Measurements from ENCODE around the gene HLA-DMB. TPM values are rescaled to one million over a fixed set of nuclear protein-coding genes. Genes with fewer than 3 reads are reported as not detected.

Gene HLA-DMB
- total and polyA plus RNA-seq, 12 donors: 9.1 to 118 (median 70.5) TPM

DNA sequence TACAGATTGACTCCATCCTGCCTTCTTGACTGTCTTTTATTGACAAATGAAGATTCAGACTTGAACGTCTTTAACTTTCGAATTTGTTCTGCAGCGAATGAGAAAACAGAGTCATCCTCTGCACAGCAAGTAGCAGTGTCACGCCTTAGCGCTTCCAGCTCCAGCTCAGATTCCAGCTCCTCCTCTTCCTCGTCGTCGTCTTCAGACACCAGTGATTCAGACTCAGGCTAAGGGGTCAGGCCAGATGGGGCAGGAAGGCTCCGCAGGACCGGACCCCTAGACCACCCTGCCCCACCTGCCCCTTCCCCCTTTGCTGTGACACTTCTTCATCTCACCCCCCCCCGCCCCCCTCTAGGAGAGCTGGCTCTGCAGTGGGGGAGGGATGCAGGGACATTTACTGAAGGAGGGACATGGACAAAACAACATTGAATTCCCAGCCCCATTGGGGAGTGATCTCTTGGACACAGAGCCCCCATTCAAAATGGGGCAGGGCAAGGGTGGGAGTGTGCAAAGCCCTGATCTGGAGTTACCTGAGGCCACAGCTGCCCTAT, 39.7 kb upstream of the HLA-DMB start:
- WGBS, 4 donors: 53 to 82% (median 57%) methylated on average over 5 to 11 of the region's 11 CpGs

GRCh38 chr6:32979720-32980487, 39.1 kb upstream of the HLA-DMB start:
- H3K27ac ChIP-seq: no peak overlapping the region
- no peaks in the 10 kb centered on the region for H3K9me3 ChIP-seq (replicated peaks in 1 of 3)
- WGBS, 4 donors: 83 to 88% (median 86%) methylated on average over 12 of the region's 12 CpGs
- H3K36me3 ChIP-seq (replicated peaks in 1 of 2): peaks cover 3 to 79% of the 10 kb centered on the region in 2 donors
- peaks cover 24 to 49% of the 10 kb centered on the region in 2 donors for H3K4me1 ChIP-seq (replicated peaks in 1 of 2)
- intact Hi-C loops (cut with DNase I): loop anchor here (5.0 kb wide), 2 partner anchors 48 to 93 kb away; no protein-coding TSS in a partner anchor
- no peaks in the 10 kb centered on the region for H3K27me3 ChIP-seq
- no peak overlapping the region for H3K4me3 ChIP-seq
- no peak for DNase-seq
- no peak for TF ChIP-seq POLR2A (IDR thresholded peaks at IDR 0.05)
- TF ChIP-seq, protein P1, sequence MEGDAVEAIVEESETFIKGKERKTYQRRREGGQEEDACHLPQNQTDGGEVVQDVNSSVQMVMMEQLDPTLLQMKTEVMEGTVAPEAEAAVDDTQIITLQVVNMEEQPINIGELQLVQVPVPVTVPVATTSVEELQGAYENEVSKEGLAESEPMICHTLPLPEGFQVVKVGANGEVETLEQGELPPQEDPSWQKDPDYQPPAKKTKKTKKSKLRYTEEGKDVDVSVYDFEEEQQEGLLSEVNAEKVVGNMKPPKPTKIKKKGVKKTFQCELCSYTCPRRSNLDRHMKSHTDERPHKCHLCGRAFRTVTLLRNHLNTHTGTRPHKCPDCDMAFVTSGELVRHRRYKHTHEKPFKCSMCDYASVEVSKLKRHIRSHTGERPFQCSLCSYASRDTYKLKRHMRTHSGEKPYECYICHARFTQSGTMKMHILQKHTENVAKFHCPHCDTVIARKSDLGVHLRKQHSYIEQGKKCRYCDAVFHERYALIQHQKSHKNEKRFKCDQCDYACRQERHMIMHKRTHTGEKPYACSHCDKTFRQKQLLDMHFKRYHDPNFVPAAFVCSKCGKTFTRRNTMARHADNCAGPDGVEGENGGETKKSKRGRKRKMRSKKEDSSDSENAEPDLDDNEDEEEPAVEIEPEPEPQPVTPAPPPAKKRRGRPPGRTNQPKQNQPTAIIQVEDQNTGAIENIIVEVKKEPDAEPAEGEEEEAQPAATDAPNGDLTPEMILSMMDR (IDR thresholded peaks at IDR 0.05): no peak

More for the DNA sequence above, 39.7 kb upstream of the HLA-DMB start:
- intact Hi-C loops (cut with DNase I): loop anchor here (5.0 kb wide), 2 partner anchors 48 to 93 kb away; no protein-coding TSS in a partner anchor
- peak in 1 of 7 donors; percentile 45 for DNase-seq
- Histone ChIP-seq H3K27me3 (no peaks in the 10 kb centered on the region), H3K36me3 (replicated peaks in 1 of 2) (peaks cover 3 to 73% of the 10 kb centered on the region in 2 donors), H3K4me3 (no peak overlapping the region), H3K4me1 (replicated peaks in 1 of 2) (peaks cover 17 to 45% of the 10 kb centered on the region in 2 donors), H3K9me3 (replicated peaks in 1 of 3) (no peaks in the 10 kb centered on the region), H3K27ac (peak overlapping the region in 1 of 5 donors; percentile 54)
- TF ChIP-seq POLR2A (IDR thresholded peaks at IDR 0.05): no peak
- TF ChIP-seq, protein P1 (IDR thresholded peaks at IDR 0.05): no peak

DNA sequence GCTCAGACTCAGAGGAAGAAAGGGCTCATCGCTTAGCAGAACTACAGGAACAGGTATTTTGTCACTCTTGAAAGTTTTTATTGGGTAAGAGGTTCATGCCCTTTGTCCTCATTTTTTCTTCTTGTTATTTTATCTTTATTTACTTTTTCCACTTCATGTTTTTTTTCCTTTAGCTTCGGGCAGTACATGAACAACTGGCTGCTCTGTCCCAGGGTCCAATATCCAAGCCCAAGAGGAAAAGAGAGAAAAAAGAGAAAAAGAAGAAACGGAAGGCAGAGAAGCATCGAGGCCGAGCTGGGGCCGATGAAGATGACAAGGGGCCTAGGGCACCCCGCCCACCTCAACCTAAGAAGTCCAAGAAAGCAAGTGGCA, 37.1 kb upstream of the HLA-DMB start:
- Histone ChIP-seq H3K4me1 (replicated peaks in 1 of 2) (peaks cover 27 to 56% of the 10 kb centered on the region in 2 donors), H3K27me3 (no peaks in the 10 kb centered on the region), H3K27ac (no peak overlapping the region), H3K36me3 (replicated peaks in 1 of 2) (peaks cover 3 to 88% of the 10 kb centered on the region in 2 donors), H3K9me3 (replicated peaks in 1 of 3) (no peaks in the 10 kb centered on the region), H3K4me3 (no peak overlapping the region)
- intact Hi-C loops (cut with DNase I): no loop called here
- TF ChIP-seq, protein P1 (IDR thresholded peaks at IDR 0.05): no peak
- TF ChIP-seq POLR2A (IDR thresholded peaks at IDR 0.05): no peak
- DNase-seq: no peak
- WGBS, 4 donors: 53 to 62% (median 59%) methylated on average over 7 of the region's 7 CpGs

- TF ChIP-seq POLR2A (IDR thresholded peaks at IDR 0.05): no peak
- TF ChIP-seq, protein P1 (IDR thresholded peaks at IDR 0.05): no peak
- DNase-seq: no peak
- peaks cover 27 to 56% of the 10 kb centered on the region in 2 donors for H3K4me1 ChIP-seq (replicated peaks in 1 of 2)
- intact Hi-C loops (cut with DNase I): no loop called here
- H3K27me3 ChIP-seq: no peaks in the 10 kb centered on the region
- no peaks in the 10 kb centered on the region for H3K9me3 ChIP-seq (replicated peaks in 1 of 3)
- WGBS, 4 donors: 63 to 67% (median 66%) methylated on average over 10 of the region's 10 CpGs
- H3K36me3 ChIP-seq (replicated peaks in 1 of 2): peaks cover 3 to 89% of the 10 kb centered on the region in 2 donors
- no peak overlapping the region for H3K4me3 ChIP-seq
- H3K27ac ChIP-seq: no peak overlapping the region
Observed at GRCh38 chr6:32977272-32977952, 36.6 kb upstream of the HLA-DMB start.
